Right lobe of liver (tissue), 6 donors: Measurements from ENCODE around the gene MISP. TPM values are rescaled to one million over a fixed set of nuclear protein-coding genes. Genes with fewer than 3 reads are reported as not detected.

ENCODE experiments used
- ATAC-seq, 4 donors: fragments of 200-7000 bp; cut with Tn5 transposase; one replicate each; pipeline ENCODE4 v1.9.1; 2020; ENCODE audit warnings: mild to moderate bottlenecking in 4 of 4, moderate library complexity in 4 of 4
- DNase-seq, 3 donors: peaks; one replicate each; pipeline ENCODE4 v3.0.0-alpha.2; 2020
- H3K27ac ChIP-seq, 3 donors: fragments of 200-600 bp; one replicate each; pipeline ENCODE4 v1.8.0; 2022
- H3K27me3 ChIP-seq, 2 donors: fragments of 200-600 bp; one replicate each; pipeline ENCODE4 v1.8.0; 2022
- H3K36me3 ChIP-seq, 4 donors: fragments of 200-600 bp; sonication (generic) in 1 of 4; one replicate each; pipeline versions ENCODE4 v1.5.1 to v1.8.0; 2017 to 2022; ENCODE audit warnings: control low read depth in 1 of 4
- H3K4me1 ChIP-seq, 4 donors: fragments of 200-600 bp; sonication (generic) in 1 of 4; one replicate each; pipeline versions ENCODE4 v1.5.1 to v1.8.0; 2017 to 2022; ENCODE audit warnings: control low read depth in 1 of 4
- H3K4me3 ChIP-seq, 3 donors: fragments of 200-600 bp; one replicate each; pipeline ENCODE4 v1.8.0; 2022
- H3K9me3 ChIP-seq, 4 donors: fragments of 200-600 bp; sonication (generic) in 1 of 4; one replicate each; pipeline versions ENCODE4 v1.5.1 to v1.8.0; 2017 to 2022; ENCODE audit warnings: control low read depth in 1 of 4
- CTCF ChIP-seq, 4 donors: fragments of 200-600 bp in 3 of 4; fragments of 450-650 bp in 1 of 4; IDR thresholded peaks; one replicate each; pipeline versions ENCODE4 v1.5.1 to v1.8.0; 2016 to 2022; ENCODE audit warnings: antibody characterized with exemption in 4 of 4, mild to moderate bottlenecking in 2 of 4
- POLR2A ChIP-seq: fragments of 450-650 bp; IDR thresholded peaks from one replicate; pipeline ENCODE4 v1.6.1; 2017; ENCODE audit warnings: antibody characterized with exemption, mild to moderate bottlenecking
- WGBS: methylation state at CpG from one replicate; pipeline ENCODE4 v1.1.6; 2018; ENCODE audit warnings: low coverage, low lambda C conversion rate; ENCODE audit not compliant: insufficient coverage; ENCODE audit errors: missing lambda C conversion rate; 5-methylcytosine and 5-hydroxymethylcytosine counted together
- intact Hi-C, 2 donors: fragments of 100-400 bp; cut with DNase I; formaldehyde crosslinking; loops; one replicate each; pipeline versions ENCODE4 v1.11.2 to v1.14.1; 2022
- total RNA-seq, 6 experiments: library from RNA; depleted of rRNA in 2 of 6; stranded (reverse); fragments of >200 nt in 2 of 6; fragmentation: NEBNext Ultra II Directional in 3 of 6; extraction: Animal tissue kit (Norgen Biotek cat#: 25700) in 3 of 6; gene quantifications; one replicate each; pipeline versions ENCODE4 v1.1.0 to v1.2.4, GENCODE V29; 2016 to 2023
- donor health status: DM: no; HTN: yes; CAD: no.
- donor health status: DM: no; HTN: no; CAD: no.
- donor health status: DM: no; HTN: no; CAD: no.
- donor health status: DM: no; HTN: yes; CAD: no.
- donor health status: DM: no; HTN: yes; CAD: no.

The MISP gene
- total RNA-seq, 6 experiments from 2014 or later = 0.09 TPM; not detected in 5

GRCh38 chr19:732148-733069, 18.5 kb upstream of the MISP start:
- WGBS = 69% methylated on average over 14 of the region's 24 CpGs
- Histone ChIP-seq H3K27ac (no peak overlapping the region), H3K36me3 (no peaks in the 10 kb centered on the region), H3K4me1 (no peaks in the 10 kb centered on the region), H3K27me3 (no peaks in the 10 kb centered on the region), H3K9me3 (no peaks in the 10 kb centered on the region), H3K4me3 (no peak overlapping the region)
- ATAC-seq (no peak), DNase-seq (no peak)
- intact Hi-C loops = loop anchor here (5.0 to 10.0 kb wide), 2 partner anchors 65 to 138 kb away; no protein-coding TSS in a partner anchor
- no peak for TF ChIP-seq POLR2A
- TF ChIP-seq CTCF (IDR thresholded peaks at IDR 0.05) = no peak

GRCh38 chr19:734716-735115, 16.2 kb upstream of the MISP start:
- H3K9me3 ChIP-seq = no peaks in the 10 kb centered on the region
- ATAC-seq (no peak), DNase-seq (no peak)
- intact Hi-C loops = loop anchor here (5.0 to 10.0 kb wide), 2 partner anchors 67 to 140 kb away; no protein-coding TSS in a partner anchor
- H3K27ac ChIP-seq = no peak overlapping the region
- no peak overlapping the region for H3K4me3 ChIP-seq
- TF ChIP-seq POLR2A (no peak), CTCF (IDR thresholded peaks at IDR 0.05) (no peak)
- H3K36me3 ChIP-seq = no peaks in the 10 kb centered on the region
- H3K27me3 ChIP-seq = no peaks in the 10 kb centered on the region
- peaks cover 0 to 4% (median 0%) of the 10 kb centered on the region in 4 donors for H3K4me1 ChIP-seq
- 48% methylated on average over 11 of the region's 13 CpGs for WGBS

- ATAC-seq (no peak), DNase-seq (no peak)
- intact Hi-C loops = loop anchor here in 1 of 2 donors (10.0 kb wide), 1 partner anchor 141 kb away; no protein-coding TSS in a partner anchor
- WGBS = 90% methylated on average over 8 of the region's 32 CpGs
- Histone ChIP-seq H3K9me3 (no peaks in the 10 kb centered on the region), H3K36me3 (no peaks in the 10 kb centered on the region), H3K4me1 (peaks cover 0 to 4% (median 0%) of the 10 kb centered on the region in 4 donors), H3K4me3 (no peak overlapping the region), H3K27ac (no peak overlapping the region), H3K27me3 (no peaks in the 10 kb centered on the region)
- TF ChIP-seq POLR2A = no peak
- no peak for TF ChIP-seq CTCF (IDR thresholded peaks at IDR 0.05)
Observed at GRCh38 chr19:736125-736524, 14.8 kb upstream of the MISP start.

- no peaks in the 10 kb centered on the region for H3K36me3 ChIP-seq
- 51% methylated on average over 19 of the region's 22 CpGs for WGBS
- no peaks in the 10 kb centered on the region for H3K27me3 ChIP-seq
- peak; percentile 40 to 54 (median 42) for ATAC-seq
- intact Hi-C loops = loop anchor here in 1 of 2 donors (10.0 kb wide), 1 partner anchor 143 kb away; no protein-coding TSS in a partner anchor
- DNase-seq = no peak
- H3K27ac ChIP-seq = no peak overlapping the region
- TF ChIP-seq POLR2A = no peak
- TF ChIP-seq CTCF (IDR thresholded peaks at IDR 0.05) = peak; percentile 32 to 40 (median 38)
- no peak overlapping the region for H3K4me3 ChIP-seq
- no peaks in the 10 kb centered on the region for H3K9me3 ChIP-seq
- H3K4me1 ChIP-seq = peaks cover 0 to 4% (median 0%) of the 10 kb centered on the region in 4 donors
Observed at GRCh38 chr19:737591-738093, 13.3 kb upstream of the MISP start.
